ENCODE data around the gene SCARB1.
A peak's percentile ranks its signal among the peaks of the same experiment; 100 is the strongest.
"Not testable (repeated sequence)": the region's sequence is repeated elsewhere in the genome, so short reads cannot be mapped to it uniquely, and the experiment has no call there.

The SCARB1 gene

GRCh38 chr12:124863416-124864325 lies at the start of gene SCARB1:
Gene SCARB1 (minus strand): TSS chr12:124863864. CDS start chr12:124863720, 144 bp downstream.
- DNase-seq = peak; percentile 87

GRCh38 chr12:124912529-124913287 lies 49.0 kb upstream of the SCARB1 start:
- DNase-seq = peak; percentile 22

- DNase-seq = not testable (repeated sequence)
Measured at GRCh38 chr12:124911521-124911920, 47.9 kb upstream of the SCARB1 start.

- peak; percentile 52 for DNase-seq
Measured at GRCh38 chr12:124910561-124911478, 47.2 kb upstream of the SCARB1 start.

GRCh38 chr12:124909831-124910560 lies 46.3 kb upstream of the SCARB1 start:
- peak; percentile 44 for DNase-seq

- peak; percentile 96 for DNase-seq
Measured at GRCh38 chr12:124906606-124907261, 43.1 kb upstream of the SCARB1 start.

- no peak for DNase-seq
Measured at GRCh38 chr12:124904306-124905098, 40.8 kb upstream of the SCARB1 start.

- no peak for DNase-seq
Measured at GRCh38 chr12:124902916-124903315, 39.3 kb upstream of the SCARB1 start.

- no peak for DNase-seq
Measured at GRCh38 chr12:124901003-124901402, 37.3 kb upstream of the SCARB1 start.

- not testable (repeated sequence) for DNase-seq
Measured at GRCh38 chr12:124900345-124900795, 36.7 kb upstream of the SCARB1 start.

- DNase-seq = no peak
Measured at GRCh38 chr12:124898923-124899294, 35.2 kb upstream of the SCARB1 start.

- DNase-seq = peak; percentile 71
Measured at GRCh38 chr12:124898200-124898922, 34.7 kb upstream of the SCARB1 start.

GRCh38 chr12:124896461-124896860 lies 32.8 kb upstream of the SCARB1 start:
- DNase-seq = no peak

- no peak for DNase-seq
Measured at GRCh38 chr12:124893792-124894516, 30.3 kb upstream of the SCARB1 start.

- no peak for DNase-seq
Measured at GRCh38 chr12:124888260-124888659, 24.6 kb upstream of the SCARB1 start.

- DNase-seq = not testable (repeated sequence)
Measured at GRCh38 chr12:124887766-124888165, 24.1 kb upstream of the SCARB1 start.

- DNase-seq = no peak
Measured at GRCh38 chr12:124884587-124885438, 21.1 kb upstream of the SCARB1 start.

Data from CD4-positive, alpha-beta T cell treated with Interleukin-17A for 1 hour (primary cell).